Muscle of leg (tissue), 11 donors: ENCODE results near the gene ATAT1. TPM values are rescaled to one million over a fixed set of nuclear protein-coding genes. Genes with fewer than 3 reads are reported as not detected.

Experiments used
- DNase-seq: peaks from one replicate; pipeline ENCODE4 v3.0.0; 2013
- H3K27ac ChIP-seq: one replicate; pipeline ENCODE4 v1.5.1; 2013; ENCODE audit warnings: mild to moderate bottlenecking, low read length, control low read depth
- H3K27me3 ChIP-seq: one replicate; pipeline ENCODE4 v1.6.1; 2013; ENCODE audit warnings: low read length; ENCODE audit not compliant: control insufficient read depth, insufficient read depth
- H3K36me3 ChIP-seq: one replicate; pipeline ENCODE4 v1.6.1; 2013; ENCODE audit warnings: low read length; ENCODE audit not compliant: control insufficient read depth, insufficient read depth
- H3K4me1 ChIP-seq: one replicate; pipeline ENCODE4 v1.6.1; 2013; ENCODE audit warnings: low read length; ENCODE audit not compliant: control insufficient read depth, insufficient read depth
- H3K4me3 ChIP-seq: one replicate; pipeline ENCODE4 v1.5.1; 2013; ENCODE audit warnings: low read length, control low read depth
- H3K9me3 ChIP-seq: replicated peaks from 2 replicates; pipeline ENCODE4 v1.6.1; 2013; ENCODE audit warnings: low read depth, low read length; ENCODE audit not compliant: control insufficient read depth
- WGBS: methylation state at CpG from one replicate; pipeline ENCODE4 v1.1.5; 2013; ENCODE audit warnings: missing lambda C conversion rate; ENCODE audit not compliant: insufficient coverage; 5-methylcytosine and 5-hydroxymethylcytosine counted together
- polyA plus RNA-seq, 8 donors: library from polyadenylated mRNA; unstranded; fragments of 120-200 nt; gene quantifications; one replicate each; pipeline versions ENCODE4 v1.2.1 to v1.2.3, GENCODE V29; 2013; ENCODE audit warnings: inconsistent platforms in 1 of 8, low replicate concordance in 1 of 8; ENCODE audit not compliant: insufficient read length in 8 of 8, insufficient read depth in 1 of 8
- total RNA-seq: library from RNA; stranded (reverse); fragments of 120-200 nt; gene quantifications from one replicate; pipeline ENCODE4 v1.2.4, GENCODE V29; 2013

Gene ATAT1
- total and polyA plus RNA-seq, 9 donors = 5.6 to 27.4 (median 20.5) TPM

DNA sequence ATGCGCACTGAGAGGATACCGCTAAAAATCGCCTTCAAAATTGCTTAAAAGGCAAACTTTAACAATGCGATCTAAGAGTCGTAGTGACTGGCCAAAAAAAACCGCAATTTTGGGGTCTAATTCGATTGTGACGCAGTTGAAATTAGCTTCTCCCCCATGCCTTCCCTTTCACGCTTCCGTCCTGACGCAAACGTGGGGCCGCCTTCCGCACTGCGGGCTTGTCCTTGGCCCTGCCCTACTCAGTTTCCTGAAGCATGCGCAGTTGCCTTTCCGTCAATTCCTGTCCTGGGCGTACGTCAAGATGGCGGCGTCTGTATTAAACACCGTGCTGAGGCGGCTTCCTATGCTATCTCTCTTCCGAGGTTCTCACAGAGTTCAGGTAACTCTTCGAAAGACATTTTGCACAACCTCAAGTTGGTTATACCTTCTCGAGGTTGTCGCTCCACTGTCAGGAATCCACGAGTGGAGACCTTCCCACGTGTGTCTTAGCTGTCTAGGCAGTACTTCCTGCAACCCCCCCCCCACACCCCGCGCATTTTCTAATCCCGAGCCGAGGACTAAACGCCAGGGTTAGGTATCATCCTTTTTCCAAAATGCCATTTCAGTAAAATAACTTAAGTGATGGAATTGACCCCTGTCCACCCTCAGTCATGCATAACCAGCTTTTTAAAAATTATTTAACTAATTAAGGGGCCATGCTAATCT lies 9.0 kb upstream of the ATAT1 start, which contains the start of gene MRPS18B:
TSS of gene MRPS18B (plus strand) at position 276 of the 705 bp plus-strand sequence. CDS start at position 302, 26 bp downstream.
- H3K4me1 ChIP-seq = peaks cover 20% of the 10 kb centered on the region
- under 1% methylated on average over 27 of the region's 34 CpGs for WGBS
- peaks cover 46% of the 10 kb centered on the region for H3K36me3 ChIP-seq

DNA sequence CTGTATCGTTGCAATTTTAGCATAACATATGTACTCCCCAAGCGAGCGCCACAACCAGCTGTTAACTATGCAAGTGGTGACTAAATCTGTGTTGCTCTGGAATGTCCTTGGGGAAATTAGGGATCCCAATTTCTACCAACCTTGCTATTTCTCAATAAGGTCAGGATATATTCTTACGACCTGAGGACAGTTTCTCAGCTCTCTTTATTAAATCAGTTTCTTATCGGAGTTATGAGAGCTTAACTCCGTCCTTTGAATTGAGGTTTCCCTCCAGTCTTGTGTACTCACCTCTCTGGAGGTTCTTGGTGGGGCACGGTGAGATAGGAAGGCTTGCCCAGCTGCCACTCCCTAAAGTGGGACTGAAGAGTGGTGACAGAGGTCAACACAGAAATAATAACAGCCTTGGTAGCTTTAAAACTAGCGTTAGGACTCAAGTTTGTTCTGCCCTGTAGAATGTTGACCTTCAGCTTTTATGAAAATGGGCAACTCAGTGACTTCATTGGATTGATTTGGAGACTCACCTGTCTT lies 8.3 kb upstream of the ATAT1 start:
- no peak for DNase-seq
- Histone ChIP-seq H3K27ac (peak overlapping the region; percentile 93), H3K4me3 (peak overlapping the region; percentile 81), H3K4me1 (peaks cover 18% of the 10 kb centered on the region), H3K9me3 (no peaks in the 10 kb centered on the region), H3K36me3 (peaks cover 48% of the 10 kb centered on the region), H3K27me3 (no peaks in the 10 kb centered on the region)
- 0% methylated on average over 3 of the region's 8 CpGs for WGBS

More for the DNA sequence above, 9.0 kb upstream of the ATAT1 start, which contains the start of gene MRPS18B:
- Histone ChIP-seq H3K27me3 (no peaks in the 10 kb centered on the region), H3K9me3 (no peaks in the 10 kb centered on the region), H3K4me3 (peak within 1 kb of the TSS; percentile 98), H3K27ac (peak within 1 kb of the TSS; percentile 100)
- peak; percentile 100 for DNase-seq

DNA sequence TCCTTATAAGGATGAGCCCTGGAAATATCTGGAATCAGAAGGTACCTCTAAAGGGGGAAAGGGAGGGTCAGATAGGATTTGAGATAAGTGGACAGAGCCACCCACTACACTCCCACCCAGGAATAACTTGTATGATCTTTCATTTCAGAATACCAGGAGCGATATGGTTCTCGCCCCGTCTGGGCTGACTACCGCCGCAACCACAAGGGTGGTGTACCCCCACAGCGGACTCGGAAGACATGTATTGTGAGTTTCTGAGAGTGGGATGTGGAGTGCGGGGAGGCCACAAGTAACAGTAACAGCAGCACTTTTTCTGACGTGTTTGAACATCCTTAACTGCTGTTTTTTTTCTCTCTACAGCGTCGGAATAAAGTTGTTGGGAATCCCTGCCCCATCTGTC lies 7.1 kb upstream of the ATAT1 start:
- Histone ChIP-seq H3K4me1 (peaks cover 6% of the 10 kb centered on the region), H3K36me3 (peaks cover 55% of the 10 kb centered on the region), H3K27me3 (no peaks in the 10 kb centered on the region), H3K27ac (no peak overlapping the region), H3K9me3 (no peaks in the 10 kb centered on the region), H3K4me3 (no peak overlapping the region)
- no CpG with 5 or more reads among the region's 11 CpGs for WGBS
- DNase-seq = no peak

DNA sequence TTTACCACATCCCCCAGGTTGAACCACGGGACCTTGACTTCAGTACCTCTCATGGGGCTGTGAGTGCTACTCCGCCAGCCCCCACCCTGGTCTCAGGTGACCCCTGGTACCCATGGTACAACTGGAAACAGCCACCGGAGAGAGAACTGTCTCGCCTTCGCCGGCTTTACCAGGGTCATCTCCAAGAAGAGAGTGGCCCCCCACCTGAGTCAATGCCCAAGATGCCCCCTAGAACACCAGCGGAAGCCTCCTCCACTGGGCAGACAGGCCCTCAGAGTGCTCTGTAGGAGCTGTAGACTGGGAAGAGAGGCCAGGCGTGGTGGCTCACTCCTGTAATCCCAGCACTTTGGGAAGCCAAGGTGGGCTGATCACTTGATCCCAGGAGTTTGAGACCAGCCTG lies 1.2 kb upstream of the ATAT1 start:
- peaks cover 74% of the 10 kb centered on the region for H3K36me3 ChIP-seq
- no peaks in the 10 kb centered on the region for H3K27me3 ChIP-seq
- 100% methylated on average over 4 of the region's 8 CpGs for WGBS
- H3K27ac ChIP-seq = peak overlapping the region; percentile 95
- no peak for DNase-seq
- no peak overlapping the region for H3K4me3 ChIP-seq
- peaks cover 16% of the 10 kb centered on the region for H3K4me1 ChIP-seq
- no peaks in the 10 kb centered on the region for H3K9me3 ChIP-seq

DNA sequence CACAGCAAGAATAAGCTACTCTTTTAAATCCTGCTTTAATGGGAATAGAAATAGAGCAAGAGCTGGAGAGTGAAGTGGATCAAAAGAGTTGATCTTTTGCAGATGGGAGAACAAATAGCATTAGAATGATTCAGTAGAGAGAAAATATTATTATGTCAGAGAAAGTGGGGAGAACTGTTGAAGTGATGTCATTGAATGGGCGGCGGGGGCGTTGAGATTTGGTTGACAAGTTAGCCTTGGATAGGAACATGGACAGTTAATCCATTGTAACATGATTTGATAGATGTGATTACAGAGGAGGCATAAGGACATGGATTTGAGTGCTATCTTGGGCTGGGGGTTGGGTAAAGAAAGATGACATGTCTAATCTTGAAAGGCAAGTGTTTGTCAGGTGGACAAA lies 9.2 kb downstream of the ATAT1 start:
- Histone ChIP-seq H3K4me1 (no peaks in the 10 kb centered on the region), H3K27ac (no peak overlapping the region), H3K27me3 (no peaks in the 10 kb centered on the region), H3K36me3 (peaks cover 56% of the 10 kb centered on the region), H3K9me3 (no peaks in the 10 kb centered on the region), H3K4me3 (no peak overlapping the region)
- DNase-seq = no peak
- 97% methylated on average over 3 of the region's 3 CpGs for WGBS

DNA sequence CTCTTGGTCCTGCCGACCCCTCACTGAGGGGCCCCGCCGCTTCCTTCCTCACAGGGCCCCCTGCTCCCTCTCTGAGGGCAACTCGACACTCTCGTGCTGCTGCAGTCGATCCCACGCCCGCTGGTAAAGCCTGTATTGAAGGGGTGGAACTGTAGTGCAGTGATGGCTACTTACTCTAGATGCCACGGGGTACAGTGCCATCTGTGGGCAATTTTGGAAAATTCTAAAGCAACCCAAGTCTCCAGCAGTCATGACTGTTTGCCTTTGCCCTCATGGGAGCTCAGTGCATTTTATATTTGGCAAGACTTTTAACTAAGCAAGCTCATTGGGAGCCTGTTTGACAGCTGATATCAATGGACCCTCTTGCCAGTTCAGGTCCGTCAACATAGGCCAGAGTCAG lies 13.8 kb downstream of the ATAT1 start:
- H3K27me3 ChIP-seq = no peaks in the 10 kb centered on the region
- no peaks in the 10 kb centered on the region for H3K4me1 ChIP-seq
- H3K36me3 ChIP-seq = peaks cover 72% of the 10 kb centered on the region
- no peak for DNase-seq
- no peak overlapping the region for H3K4me3 ChIP-seq
- WGBS = 92% methylated on average over 2 of the region's 10 CpGs
- no peaks in the 10 kb centered on the region for H3K9me3 ChIP-seq
- no peak overlapping the region for H3K27ac ChIP-seq

DNA sequence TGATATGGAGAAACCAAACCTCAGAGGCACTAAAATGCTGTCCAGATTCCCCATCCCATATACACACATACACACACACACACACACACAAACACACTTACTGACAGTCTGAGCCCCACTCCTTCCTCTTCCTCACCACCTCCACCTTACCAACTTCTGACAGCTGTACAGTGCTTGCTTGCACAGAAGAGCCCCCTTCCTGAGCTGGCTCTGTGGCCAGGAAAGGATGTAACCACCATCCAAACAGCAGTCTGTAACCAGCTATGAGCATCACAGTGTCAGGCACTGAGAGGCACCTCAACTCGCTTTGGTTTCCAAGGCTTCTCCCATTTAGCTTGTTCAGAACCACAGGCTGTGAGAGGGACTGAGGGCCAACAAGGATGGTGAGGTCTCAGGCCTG lies 14.4 kb downstream of the ATAT1 start:
- Histone ChIP-seq H3K36me3 (peaks cover 73% of the 10 kb centered on the region), H3K27me3 (no peaks in the 10 kb centered on the region), H3K4me3 (no peak overlapping the region), H3K4me1 (peaks cover under 1% of the 10 kb centered on the region), H3K27ac (no peak overlapping the region), H3K9me3 (no peaks in the 10 kb centered on the region)
- DNase-seq = no peak
- WGBS = no CpG with 5 or more reads among the region's 1 CpG

DNA sequence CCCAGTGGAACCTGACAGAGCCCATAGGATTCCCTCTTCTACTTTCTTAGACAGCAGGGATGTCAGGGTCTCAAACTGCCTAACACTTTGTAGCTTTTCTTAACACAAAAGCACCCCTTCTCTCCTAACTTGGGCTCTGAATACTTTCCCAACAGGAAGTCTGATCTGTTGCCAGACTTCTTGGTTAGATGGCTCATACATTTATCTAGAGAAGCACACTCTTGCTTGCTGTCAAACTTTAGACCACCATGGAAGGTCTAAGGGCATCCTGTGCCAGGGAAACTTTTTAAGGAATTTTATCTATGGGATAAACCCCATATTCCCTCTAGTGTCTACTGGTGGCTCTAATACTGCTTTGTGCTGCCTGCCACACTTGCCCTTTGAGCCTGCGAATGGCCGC lies 17.0 kb downstream of the ATAT1 start:
- H3K27ac ChIP-seq = no peak overlapping the region
- peaks cover 11% of the 10 kb centered on the region for H3K4me1 ChIP-seq
- no CpG with 5 or more reads among the region's 2 CpGs for WGBS
- H3K4me3 ChIP-seq = no peak overlapping the region
- peaks cover 64% of the 10 kb centered on the region for H3K36me3 ChIP-seq
- DNase-seq = no peak
- no peaks in the 10 kb centered on the region for H3K9me3 ChIP-seq
- H3K27me3 ChIP-seq = no peaks in the 10 kb centered on the region

DNA sequence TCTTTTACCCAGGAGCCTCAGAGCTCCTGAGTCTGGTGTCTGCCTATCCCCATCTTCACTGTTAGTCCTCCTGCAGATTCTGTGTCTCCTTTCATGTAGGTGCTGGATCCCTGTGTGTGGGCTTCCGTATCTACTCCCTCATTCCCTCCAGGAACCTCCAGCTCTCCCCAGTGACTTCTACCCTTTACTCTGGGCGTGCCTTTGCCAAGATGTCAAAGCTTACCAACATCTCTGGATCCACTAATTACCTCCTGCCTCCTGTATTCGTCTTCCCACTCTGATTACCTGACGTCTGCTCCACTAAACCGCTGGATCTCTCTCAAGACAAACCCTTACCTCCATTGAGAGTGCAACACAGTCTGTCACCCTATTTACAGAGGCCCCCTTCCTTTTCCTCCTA lies 18.1 kb downstream of the ATAT1 start:
- whole genome bisulfite sequencing = 82% methylated on average over 5 of the region's 5 CpGs
- Histone ChIP-seq H3K27me3 (no peaks in the 10 kb centered on the region), H3K4me3 (no peak overlapping the region), H3K36me3 (peaks cover 62% of the 10 kb centered on the region), H3K27ac (no peak overlapping the region), H3K9me3 (no peaks in the 10 kb centered on the region), H3K4me1 (peaks cover 11% of the 10 kb centered on the region)
- no peak for DNase-seq

DNA sequence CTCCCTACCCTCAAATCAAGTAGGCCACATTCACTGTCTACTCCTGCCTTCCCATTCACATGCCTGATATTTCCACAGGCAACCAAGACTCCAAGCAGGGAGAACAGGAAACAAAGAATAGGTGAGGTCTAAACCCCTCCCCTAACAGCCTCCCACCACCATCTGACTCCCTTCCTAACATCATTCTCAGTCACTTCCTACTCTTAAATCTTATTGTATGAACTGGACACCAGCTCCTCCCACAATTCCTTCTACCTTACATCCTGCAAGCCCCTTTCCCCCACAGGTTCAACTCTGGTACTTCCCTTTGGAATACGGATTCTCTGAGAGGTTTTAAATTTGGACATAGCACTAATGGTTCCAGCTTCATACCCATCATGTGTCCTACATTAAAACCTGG lies 19.3 kb downstream of the ATAT1 start:
- Histone ChIP-seq H3K27ac (no peak overlapping the region), H3K36me3 (peaks cover 57% of the 10 kb centered on the region), H3K4me3 (no peak overlapping the region), H3K27me3 (no peaks in the 10 kb centered on the region), H3K9me3 (no peaks in the 10 kb centered on the region), H3K4me1 (peaks cover 11% of the 10 kb centered on the region)
- no peak for DNase-seq
- no CpG with 5 or more reads among the region's 1 CpG for WGBS
